A549 (cell line): Measurements from ENCODE around the gene FAM187B.

Source experiments
- BHLHE40 ChIP-seq: IDR thresholded peaks from 2 replicates; pipeline ENCODE4 v1.6.1; 2012; ENCODE audit warnings: low read depth, low read length, inconsistent platforms
- CEBPB ChIP-seq, 2 experiments: fragments of >200 bp in 1 of 2; sonication (Bioruptor Twin) in 1 of 2; formaldehyde crosslinking in 1 of 2; IDR thresholded peaks; 2 replicates each; pipeline ENCODE4 v1.6.1; 2012 to 2016
- CTCF ChIP-seq: fragments of >200 bp; sonication (Bioruptor Twin); formaldehyde crosslinking; IDR thresholded peaks from 3 replicates; pipeline ENCODE4 v1.5.1; 2016
- EHMT2 ChIP-seq: fragments of 200-600 bp; sonication (generic); IDR thresholded peaks from 2 replicates; pipeline ENCODE4 v1.6.1; 2016; ENCODE audit warnings: antibody characterized with exemption, low read depth, mild to moderate bottlenecking, moderate library complexity
- EP300 ChIP-seq, 2 experiments: fragments of >200 bp; sonication (Bioruptor Twin); formaldehyde crosslinking; IDR thresholded peaks; 2 replicates in 1 of 2; 3 replicates in 1 of 2; pipeline ENCODE4 v1.6.1; 2016 to 2017
- MAFK ChIP-seq: fragments of 450-650 bp; IDR thresholded peaks from 2 replicates; pipeline ENCODE4 v1.6.1; 2014; ENCODE audit not compliant: partially characterized antibody
- POLR2A ChIP-seq: IDR thresholded peaks from 2 replicates; pipeline ENCODE4 v1.6.1; 2012; ENCODE audit warnings: mild to moderate bottlenecking, low read length
- RAD21 ChIP-seq, 2 experiments: fragments of >200 bp in 1 of 2; sonication (Bioruptor Twin) in 1 of 2; formaldehyde crosslinking in 1 of 2; IDR thresholded peaks in 1 of 2; conservative IDR thresholded peaks in 1 of 2; 2 replicates in 1 of 2; 3 replicates in 1 of 2; pipeline ENCODE4 v1.6.1; 2012 to 2018; ENCODE audit warnings: inconsistent platforms in 1 of 2
- ZC3H11A ChIP-seq: fragments of 450-650 bp; IDR thresholded peaks from 2 replicates; pipeline ENCODE4 v1.6.1; 2014; ENCODE audit warnings: antibody characterized with exemption, mild to moderate bottlenecking
- ZFP36 ChIP-seq: fragments of 450-650 bp; IDR thresholded peaks from 2 replicates; pipeline ENCODE4 v1.6.1; 2014; ENCODE audit warnings: borderline replicate concordance; ENCODE audit not compliant: partially characterized antibody
- ZNF302 ChIP-seq: fragments of 250-450 bp; sonication (Bioruptor Pico); IDR thresholded peaks from 2 replicates; pipeline ENCODE4 v1.9.0; 2021; ENCODE audit warnings: inconsistent platforms, mild to moderate bottlenecking, moderate library complexity
- TF ChIP-seq, protein P1 (sequence below): IDR thresholded peaks from 2 replicates; pipeline ENCODE4 v1.6.1; 2012

DNA sequence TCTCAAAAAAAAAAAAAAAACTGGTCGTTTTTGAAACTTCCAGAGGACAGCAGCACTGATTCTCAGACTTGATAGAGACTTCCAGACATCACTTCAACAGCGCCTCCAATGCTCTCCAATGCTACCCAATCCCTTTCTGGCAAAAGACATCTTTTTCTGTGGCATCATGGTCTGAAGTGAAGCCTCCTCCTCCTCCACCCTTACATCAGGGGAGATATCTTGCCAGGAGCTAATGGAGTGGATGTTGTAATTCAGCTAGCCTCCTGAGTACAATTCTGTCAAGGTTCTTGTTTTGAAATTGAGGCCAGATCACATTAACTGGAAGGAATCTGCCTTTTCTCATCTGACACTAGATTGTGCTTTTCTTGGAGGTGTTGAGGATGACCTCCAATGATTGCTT, 49.8 kb downstream of the FAM187B start:
- no peak for TF ChIP-seq CTCF
- no peak for TF ChIP-seq MAFK
- TF ChIP-seq ZFP36, result no peak
- no peak for TF ChIP-seq ZNF302 (CRISPR knock-in tag)
- no peak for TF ChIP-seq EP300 (IDR thresholded peaks at IDR 0.05)
- no peak for TF ChIP-seq POLR2A
- TF ChIP-seq BHLHE40, result no peak
- TF ChIP-seq ZC3H11A, result no peak
- TF ChIP-seq RAD21 (conservative IDR thresholded peaks at IDR 0.05 in 1 of 2, IDR thresholded peaks at IDR 0.05 in 1 of 2), result no peak
- no peak for TF ChIP-seq EHMT2
- TF ChIP-seq CEBPB (IDR thresholded peaks at IDR 0.05), result no peak
- TF ChIP-seq, protein P1, sequence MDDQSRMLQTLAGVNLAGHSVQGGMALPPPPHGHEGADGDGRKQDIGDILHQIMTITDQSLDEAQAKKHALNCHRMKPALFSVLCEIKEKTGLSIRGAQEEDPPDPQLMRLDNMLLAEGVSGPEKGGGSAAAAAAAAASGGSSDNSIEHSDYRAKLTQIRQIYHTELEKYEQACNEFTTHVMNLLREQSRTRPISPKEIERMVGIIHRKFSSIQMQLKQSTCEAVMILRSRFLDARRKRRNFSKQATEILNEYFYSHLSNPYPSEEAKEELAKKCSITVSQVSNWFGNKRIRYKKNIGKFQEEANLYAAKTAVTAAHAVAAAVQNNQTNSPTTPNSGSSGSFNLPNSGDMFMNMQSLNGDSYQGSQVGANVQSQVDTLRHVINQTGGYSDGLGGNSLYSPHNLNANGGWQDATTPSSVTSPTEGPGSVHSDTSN, result no peak
